ENCODE data around the gene SEPTIN2. TPM values are rescaled to one million over a fixed set of nuclear protein-coding genes. Genes with fewer than 3 reads are reported as not detected.
A peak's percentile ranks its signal among the peaks of the same experiment; 100 is the strongest.

The SEPTIN2 gene
- total and polyA plus RNA-seq, 2 experiments from 2014 or later = 227 to 393 TPM

DNA sequence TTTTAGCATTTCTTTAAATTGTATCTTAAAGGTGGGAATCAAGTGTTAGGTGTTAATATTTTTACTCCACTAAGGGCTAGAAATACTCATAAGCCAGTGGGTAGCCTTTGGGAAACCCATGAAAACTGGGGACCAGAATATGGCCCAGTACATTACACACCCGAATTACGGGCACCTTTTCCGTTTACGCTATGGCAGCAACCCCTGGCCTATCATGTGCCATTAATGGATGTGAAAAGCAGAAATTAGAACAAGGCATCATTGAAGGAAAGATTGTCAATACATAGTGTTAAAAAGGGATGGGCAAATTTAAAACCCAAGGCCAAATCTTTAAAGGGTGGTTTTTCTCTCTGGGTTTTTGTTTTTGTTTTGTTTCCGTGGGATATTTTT lies 41.1 kb downstream of the SEPTIN2 start:
- H3K27ac ChIP-seq (ENCODE audit: low read depth) = no peak overlapping the region

More for the DNA sequence above, 41.1 kb downstream of the SEPTIN2 start:
- TF ChIP-seq, protein P1, sequence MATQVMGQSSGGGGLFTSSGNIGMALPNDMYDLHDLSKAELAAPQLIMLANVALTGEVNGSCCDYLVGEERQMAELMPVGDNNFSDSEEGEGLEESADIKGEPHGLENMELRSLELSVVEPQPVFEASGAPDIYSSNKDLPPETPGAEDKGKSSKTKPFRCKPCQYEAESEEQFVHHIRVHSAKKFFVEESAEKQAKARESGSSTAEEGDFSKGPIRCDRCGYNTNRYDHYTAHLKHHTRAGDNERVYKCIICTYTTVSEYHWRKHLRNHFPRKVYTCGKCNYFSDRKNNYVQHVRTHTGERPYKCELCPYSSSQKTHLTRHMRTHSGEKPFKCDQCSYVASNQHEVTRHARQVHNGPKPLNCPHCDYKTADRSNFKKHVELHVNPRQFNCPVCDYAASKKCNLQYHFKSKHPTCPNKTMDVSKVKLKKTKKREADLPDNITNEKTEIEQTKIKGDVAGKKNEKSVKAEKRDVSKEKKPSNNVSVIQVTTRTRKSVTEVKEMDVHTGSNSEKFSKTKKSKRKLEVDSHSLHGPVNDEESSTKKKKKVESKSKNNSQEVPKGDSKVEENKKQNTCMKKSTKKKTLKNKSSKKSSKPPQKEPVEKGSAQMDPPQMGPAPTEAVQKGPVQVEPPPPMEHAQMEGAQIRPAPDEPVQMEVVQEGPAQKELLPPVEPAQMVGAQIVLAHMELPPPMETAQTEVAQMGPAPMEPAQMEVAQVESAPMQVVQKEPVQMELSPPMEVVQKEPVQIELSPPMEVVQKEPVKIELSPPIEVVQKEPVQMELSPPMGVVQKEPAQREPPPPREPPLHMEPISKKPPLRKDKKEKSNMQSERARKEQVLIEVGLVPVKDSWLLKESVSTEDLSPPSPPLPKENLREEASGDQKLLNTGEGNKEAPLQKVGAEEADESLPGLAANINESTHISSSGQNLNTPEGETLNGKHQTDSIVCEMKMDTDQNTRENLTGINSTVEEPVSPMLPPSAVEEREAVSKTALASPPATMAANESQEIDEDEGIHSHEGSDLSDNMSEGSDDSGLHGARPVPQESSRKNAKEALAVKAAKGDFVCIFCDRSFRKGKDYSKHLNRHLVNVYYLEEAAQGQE (IDR thresholded peaks at IDR 0.05; ENCODE audit: unreplicated experiment) = no peak
- TF ChIP-seq CREB1 (CRISPR knock-in tag; IDR thresholded peaks at IDR 0.05; ENCODE audit: low read depth) (no peak), STAT1 (IDR thresholded peaks at IDR 0.05; ENCODE audit: unreplicated experiment) (no peak), JUNB (IDR thresholded peaks at IDR 0.05; ENCODE audit: unreplicated experiment) (no peak), NANOG (IDR thresholded peaks at IDR 0.05; ENCODE audit: borderline replicate concordance) (no peak), EZH2 (IDR thresholded peaks at IDR 0.05; ENCODE audit: low read depth, unreplicated experiment) (no peak), ZNF114 (CRISPR knock-in tag; IDR thresholded peaks at IDR 0.05) (no peak), EZH2phosphoT487 (IDR thresholded peaks at IDR 0.05; ENCODE audit: unreplicated experiment) (no peak), ZNF331 (CRISPR knock-in tag; IDR thresholded peaks at IDR 0.05; ENCODE audit: low read depth) (no peak), POLR2AphosphoS5 (IDR thresholded peaks at IDR 0.05; ENCODE audit: low read depth) (no peak)
- TF ChIP-seq, protein P2, sequence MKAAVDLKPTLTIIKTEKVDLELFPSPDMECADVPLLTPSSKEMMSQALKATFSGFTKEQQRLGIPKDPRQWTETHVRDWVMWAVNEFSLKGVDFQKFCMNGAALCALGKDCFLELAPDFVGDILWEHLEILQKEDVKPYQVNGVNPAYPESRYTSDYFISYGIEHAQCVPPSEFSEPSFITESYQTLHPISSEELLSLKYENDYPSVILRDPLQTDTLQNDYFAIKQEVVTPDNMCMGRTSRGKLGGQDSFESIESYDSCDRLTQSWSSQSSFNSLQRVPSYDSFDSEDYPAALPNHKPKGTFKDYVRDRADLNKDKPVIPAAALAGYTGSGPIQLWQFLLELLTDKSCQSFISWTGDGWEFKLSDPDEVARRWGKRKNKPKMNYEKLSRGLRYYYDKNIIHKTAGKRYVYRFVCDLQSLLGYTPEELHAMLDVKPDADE (IDR thresholded peaks at IDR 0.05) = no peak
- TF ChIP-seq, protein P3, sequence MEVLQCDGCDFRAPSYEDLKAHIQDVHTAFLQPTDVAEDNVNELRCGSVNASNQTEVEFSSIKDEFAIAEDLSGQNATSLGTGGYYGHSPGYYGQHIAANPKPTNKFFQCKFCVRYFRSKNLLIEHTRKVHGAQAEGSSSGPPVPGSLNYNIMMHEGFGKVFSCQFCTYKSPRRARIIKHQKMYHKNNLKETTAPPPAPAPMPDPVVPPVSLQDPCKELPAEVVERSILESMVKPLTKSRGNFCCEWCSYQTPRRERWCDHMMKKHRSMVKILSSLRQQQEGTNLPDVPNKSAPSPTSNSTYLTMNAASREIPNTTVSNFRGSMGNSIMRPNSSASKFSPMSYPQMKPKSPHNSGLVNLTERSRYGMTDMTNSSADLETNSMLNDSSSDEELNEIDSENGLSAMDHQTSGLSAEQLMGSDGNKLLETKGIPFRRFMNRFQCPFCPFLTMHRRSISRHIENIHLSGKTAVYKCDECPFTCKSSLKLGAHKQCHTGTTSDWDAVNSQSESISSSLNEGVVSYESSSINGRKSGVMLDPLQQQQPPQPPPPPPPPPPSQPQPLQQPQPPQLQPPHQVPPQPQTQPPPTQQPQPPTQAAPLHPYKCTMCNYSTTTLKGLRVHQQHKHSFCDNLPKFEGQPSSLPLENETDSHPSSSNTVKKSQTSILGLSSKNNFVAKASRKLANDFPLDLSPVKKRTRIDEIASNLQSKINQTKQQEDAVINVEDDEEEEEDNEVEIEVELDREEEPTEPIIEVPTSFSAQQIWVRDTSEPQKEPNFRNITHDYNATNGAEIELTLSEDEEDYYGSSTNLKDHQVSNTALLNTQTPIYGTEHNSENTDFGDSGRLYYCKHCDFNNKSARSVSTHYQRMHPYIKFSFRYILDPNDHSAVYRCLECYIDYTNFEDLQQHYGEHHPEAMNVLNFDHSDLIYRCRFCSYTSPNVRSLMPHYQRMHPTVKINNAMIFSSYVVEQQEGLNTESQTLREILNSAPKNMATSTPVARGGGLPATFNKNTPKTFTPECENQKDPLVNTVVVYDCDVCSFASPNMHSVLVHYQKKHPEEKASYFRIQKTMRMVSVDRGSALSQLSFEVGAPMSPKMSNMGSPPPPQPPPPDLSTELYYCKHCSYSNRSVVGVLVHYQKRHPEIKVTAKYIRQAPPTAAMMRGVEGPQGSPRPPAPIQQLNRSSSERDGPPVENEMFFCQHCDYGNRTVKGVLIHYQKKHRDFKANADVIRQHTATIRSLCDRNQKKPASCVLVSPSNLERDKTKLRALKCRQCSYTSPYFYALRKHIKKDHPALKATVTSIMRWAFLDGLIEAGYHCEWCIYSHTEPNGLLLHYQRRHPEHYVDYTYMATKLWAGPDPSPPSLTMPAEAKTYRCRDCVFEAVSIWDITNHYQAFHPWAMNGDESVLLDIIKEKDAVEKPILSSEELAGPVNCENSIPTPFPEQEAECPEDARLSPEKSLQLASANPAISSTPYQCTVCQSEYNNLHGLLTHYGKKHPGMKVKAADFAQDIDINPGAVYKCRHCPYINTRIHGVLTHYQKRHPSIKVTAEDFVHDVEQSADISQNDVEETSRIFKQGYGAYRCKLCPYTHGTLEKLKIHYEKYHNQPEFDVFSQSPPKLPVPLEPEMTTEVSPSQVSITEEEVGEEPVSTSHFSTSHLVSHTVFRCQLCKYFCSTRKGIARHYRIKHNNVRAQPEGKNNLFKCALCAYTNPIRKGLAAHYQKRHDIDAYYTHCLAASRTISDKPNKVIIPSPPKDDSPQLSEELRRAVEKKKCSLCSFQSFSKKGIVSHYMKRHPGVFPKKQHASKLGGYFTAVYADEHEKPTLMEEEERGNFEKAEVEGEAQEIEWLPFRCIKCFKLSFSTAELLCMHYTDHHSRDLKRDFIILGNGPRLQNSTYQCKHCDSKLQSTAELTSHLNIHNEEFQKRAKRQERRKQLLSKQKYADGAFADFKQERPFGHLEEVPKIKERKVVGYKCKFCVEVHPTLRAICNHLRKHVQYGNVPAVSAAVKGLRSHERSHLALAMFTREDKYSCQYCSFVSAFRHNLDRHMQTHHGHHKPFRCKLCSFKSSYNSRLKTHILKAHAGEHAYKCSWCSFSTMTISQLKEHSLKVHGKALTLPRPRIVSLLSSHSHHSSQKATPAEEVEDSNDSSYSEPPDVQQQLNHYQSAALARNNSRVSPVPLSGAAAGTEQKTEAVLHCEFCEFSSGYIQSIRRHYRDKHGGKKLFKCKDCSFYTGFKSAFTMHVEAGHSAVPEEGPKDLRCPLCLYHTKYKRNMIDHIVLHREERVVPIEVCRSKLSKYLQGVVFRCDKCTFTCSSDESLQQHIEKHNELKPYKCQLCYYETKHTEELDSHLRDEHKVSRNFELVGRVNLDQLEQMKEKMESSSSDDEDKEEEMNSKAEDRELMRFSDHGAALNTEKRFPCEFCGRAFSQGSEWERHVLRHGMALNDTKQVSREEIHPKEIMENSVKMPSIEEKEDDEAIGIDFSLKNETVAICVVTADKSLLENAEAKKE (CRISPR knock-in tag; IDR thresholded peaks at IDR 0.05) = no peak
- TF ChIP-seq, protein P4, sequence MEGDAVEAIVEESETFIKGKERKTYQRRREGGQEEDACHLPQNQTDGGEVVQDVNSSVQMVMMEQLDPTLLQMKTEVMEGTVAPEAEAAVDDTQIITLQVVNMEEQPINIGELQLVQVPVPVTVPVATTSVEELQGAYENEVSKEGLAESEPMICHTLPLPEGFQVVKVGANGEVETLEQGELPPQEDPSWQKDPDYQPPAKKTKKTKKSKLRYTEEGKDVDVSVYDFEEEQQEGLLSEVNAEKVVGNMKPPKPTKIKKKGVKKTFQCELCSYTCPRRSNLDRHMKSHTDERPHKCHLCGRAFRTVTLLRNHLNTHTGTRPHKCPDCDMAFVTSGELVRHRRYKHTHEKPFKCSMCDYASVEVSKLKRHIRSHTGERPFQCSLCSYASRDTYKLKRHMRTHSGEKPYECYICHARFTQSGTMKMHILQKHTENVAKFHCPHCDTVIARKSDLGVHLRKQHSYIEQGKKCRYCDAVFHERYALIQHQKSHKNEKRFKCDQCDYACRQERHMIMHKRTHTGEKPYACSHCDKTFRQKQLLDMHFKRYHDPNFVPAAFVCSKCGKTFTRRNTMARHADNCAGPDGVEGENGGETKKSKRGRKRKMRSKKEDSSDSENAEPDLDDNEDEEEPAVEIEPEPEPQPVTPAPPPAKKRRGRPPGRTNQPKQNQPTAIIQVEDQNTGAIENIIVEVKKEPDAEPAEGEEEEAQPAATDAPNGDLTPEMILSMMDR (conservative IDR thresholded peaks at IDR 0.05; ENCODE audit: low read depth in 2 of 2) = no peak
- H3K9me3 Mint-ChIP-seq = no peaks in the 10 kb centered on the region
- Histone ChIP-seq H2AFZ (0 out of 2 replicates have a peak overlapping the region, but pooled peaks have one; percentile 20), H3K4me1 (ENCODE audit: insufficient read depth) (peaks cover 7% of the 10 kb centered on the region), H3K4me2 (peak overlapping the region; percentile 92), H4K20me1 (replicated peaks; ENCODE audit: insufficient read depth) (peaks cover 29% of the 10 kb centered on the region), H3K79me2 (replicated peaks; ENCODE audit: insufficient read depth) (peaks cover 54% of the 10 kb centered on the region), H3K27me3 (ENCODE audit: insufficient read depth) (no peaks in the 10 kb centered on the region), H3F3A (replicated peaks; ENCODE audit: low read depth) (no peaks in the 10 kb centered on the region), H3K36me3 (ENCODE audit: insufficient read depth) (peaks cover 8% of the 10 kb centered on the region), H3K4me3 (peak overlapping the region; percentile 88), H3K9me2 (ENCODE audit: insufficient read depth) (no peaks in the 10 kb centered on the region)
- peaks cover 36% of the 10 kb centered on the region for H3K4me1 Mint-ChIP-seq
- H3K36me3 Mint-ChIP-seq (ENCODE audit: low read depth) = peaks cover 26% of the 10 kb centered on the region
- DNase-seq (ENCODE audit: low spot score) = no peak
- ATAC-seq = no peak
- H3K27ac Mint-ChIP-seq = no peak overlapping the region
- H3K4me3 Mint-ChIP-seq = peak overlapping the region; percentile 70
- H3K27me3 Mint-ChIP-seq (ENCODE audit: insufficient read depth, low read depth, poor library complexity) = peaks cover 6% of the 10 kb centered on the region

Measured in GM23338 (cell line).